H54 (cell line): ENCODE measurements around the gene TSPAN31.

Experiments
- DNase-seq: peaks from one replicate; pipeline ENCODE4 v3.0.0; 2011; ENCODE audit warnings: low spot score, mixed read lengths; ENCODE audit not compliant: insufficient read length
- FAIRE-seq: peaks from 3 replicates; lab custom pipeline; 2011; peaks lifted over from hg19 to GRCh38; lab: Jason Lieb, UNC
- POLR2A ChIP-seq: IDR thresholded peaks from 2 replicates; pipeline ENCODE4 v1.6.1; 2011; ENCODE audit warnings: low read depth, mild to moderate bottlenecking, low read length

TSPAN31 gene

GRCh38 chr12:57735952-57736740 lies 8.7 kb upstream of the TSPAN31 start:
- TF ChIP-seq POLR2A = no peak
- no peak for FAIRE-seq
- DNase-seq = no peak

- TF ChIP-seq POLR2A = no peak
- DNase-seq (no peak), FAIRE-seq (no peak)
Observed at GRCh38 chr12:57736741-57737466, 7.9 kb upstream of the TSPAN31 start.

- FAIRE-seq (no peak), DNase-seq (no peak)
- no peak for TF ChIP-seq POLR2A
Observed at GRCh38 chr12:57737467-57738460, 7.1 kb upstream of the TSPAN31 start.

- no peak for TF ChIP-seq POLR2A
- DNase-seq = no peak
- FAIRE-seq = no peak
Observed at GRCh38 chr12:57738661-57739237, 6.1 kb upstream of the TSPAN31 start, which contains the start of gene AGAP2. TSS of gene AGAP2 (minus strand) at chr12:57738742. CDS start at chr12:57738246, 496 bp downstream.

GRCh38 chr12:57739387-57739786 lies 5.5 kb upstream of the TSPAN31 start:
- DNase-seq (no peak), FAIRE-seq (no peak)
- no peak for TF ChIP-seq POLR2A

- DNase-seq (no peak), FAIRE-seq (no peak)
- no peak for TF ChIP-seq POLR2A
Observed at GRCh38 chr12:57739914-57740538, 4.8 kb upstream of the TSPAN31 start.

- DNase-seq = no peak
- no peak for TF ChIP-seq POLR2A
- no peak for FAIRE-seq
Observed at GRCh38 chr12:57740656-57741412, 4.0 kb upstream of the TSPAN31 start.

GRCh38 chr12:57741413-57741789 lies 3.4 kb upstream of the TSPAN31 start:
- no peak for TF ChIP-seq POLR2A
- no peak for DNase-seq
- FAIRE-seq = no peak

GRCh38 chr12:57741844-57742738 lies 2.7 kb upstream of the TSPAN31 start:
- TF ChIP-seq POLR2A = no peak
- DNase-seq (no peak), FAIRE-seq (no peak)

GRCh38 chr12:57743769-57744168 lies 1.1 kb upstream of the TSPAN31 start:
- no peak for DNase-seq
- FAIRE-seq = no peak

GRCh38 chr12:57744194-57744776 lies 554 bp upstream of the TSPAN31 start:
- DNase-seq = no peak
- no peak for FAIRE-seq
- 0 out of 2 replicates have a peak, but pooled peaks have one; percentile 13 for TF ChIP-seq POLR2A

More at GRCh38 chr12:57743769-57744168, 1.1 kb upstream of the TSPAN31 start:
- TF ChIP-seq POLR2A = no peak
